Osteoblast (primary cell): ENCODE measurements around the gene CDC42BPA. TPM values are rescaled to one million over a fixed set of nuclear protein-coding genes. Genes with fewer than 3 reads are reported as not detected.

Source experiments
- DNase-seq: peaks from one replicate; pipeline ENCODE4 v3.0.0; 2011; ENCODE audit warnings: low spot score, mixed read lengths; ENCODE audit not compliant: insufficient read length; ENCODE audit errors: missing footprints
- H2AFZ ChIP-seq: 2 replicates; pipeline ENCODE4 v1.6.0; 2011; ENCODE audit warnings: mild to moderate bottlenecking, low read length
- H3K27ac ChIP-seq: 2 replicates; pipeline ENCODE4 v1.5.1; 2011; ENCODE audit warnings: mild to moderate bottlenecking, low read depth, low read length, moderate library complexity
- H3K27me3 ChIP-seq: 2 replicates; pipeline ENCODE4 v1.6.0; 2012; ENCODE audit warnings: mild to moderate bottlenecking, control low read depth, inconsistent platforms, low read length, moderate library complexity; ENCODE audit not compliant: insufficient read depth
- H3K36me3 ChIP-seq: 2 replicates; pipeline ENCODE4 v1.5.1; 2011; ENCODE audit warnings: mild to moderate bottlenecking, low read length, control low read depth, moderate library complexity; ENCODE audit not compliant: insufficient read depth
- H3K4me1 ChIP-seq: 2 replicates; pipeline ENCODE4 v1.5.1; 2011; ENCODE audit warnings: mild to moderate bottlenecking, low read length, control low read depth, moderate library complexity; ENCODE audit not compliant: insufficient read depth
- H3K4me2 ChIP-seq: 2 replicates; pipeline ENCODE4 v1.6.0; 2011; ENCODE audit warnings: mild to moderate bottlenecking, low read length; ENCODE audit not compliant: insufficient read depth
- H3K4me3 ChIP-seq: fragments of 200-600 bp; sonication (generic); 3 replicates; pipeline ENCODE4 v1.5.1; 2012; ENCODE audit warnings: mild to moderate bottlenecking, low read length, inconsistent platforms; ENCODE audit not compliant: insufficient read depth
- H3K79me2 ChIP-seq: 2 replicates; pipeline ENCODE4 v1.6.0; 2012; ENCODE audit warnings: mild to moderate bottlenecking, low read length, control low read depth, inconsistent platforms; ENCODE audit not compliant: insufficient read depth
- H3K9me3 ChIP-seq: 2 replicates; pipeline ENCODE4 v1.5.1; 2011; ENCODE audit warnings: low read depth, low read length, control low read depth
- H4K20me1 ChIP-seq: 2 replicates; pipeline ENCODE4 v1.6.0; 2012; ENCODE audit warnings: mild to moderate bottlenecking, low read length, control low read depth; ENCODE audit not compliant: insufficient read depth
- total RNA-seq: library from RNA; depleted of rRNA; stranded (reverse); fragments of >200 nt; gene quantifications from 2 replicates; pipeline ENCODE4 v1.2.3, GENCODE V29; 2012
- TF ChIP-seq, protein P1 (sequence below): IDR thresholded peaks from 2 replicates; pipeline ENCODE4 v1.5.1; 2011; ENCODE audit warnings: mild to moderate bottlenecking, low read depth, low read length, moderate library complexity; ENCODE audit errors: extremely low read depth

Gene CDC42BPA
- total RNA-seq, 1 donor: 77.8 TPM

DNA sequence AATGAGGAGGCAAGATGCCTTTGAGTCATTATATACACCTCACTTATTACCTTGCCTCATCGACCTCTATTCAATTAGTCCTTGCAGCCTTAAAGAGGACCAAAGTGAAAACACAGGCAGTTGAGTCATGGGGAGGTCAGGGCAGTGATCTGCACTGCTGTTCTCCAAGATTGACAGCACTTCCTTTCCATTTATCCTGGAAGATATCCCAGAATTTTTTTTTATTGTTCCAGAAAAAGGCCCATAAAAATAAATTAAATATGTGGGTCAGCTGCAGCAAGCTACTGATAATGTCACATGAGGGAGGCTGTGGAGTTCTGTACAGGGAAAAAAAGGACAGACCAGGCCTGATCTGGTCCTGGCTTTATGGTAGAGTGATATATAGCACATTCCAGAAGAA lies 33.2 kb upstream of the CDC42BPA start:
- TF ChIP-seq, protein P1, sequence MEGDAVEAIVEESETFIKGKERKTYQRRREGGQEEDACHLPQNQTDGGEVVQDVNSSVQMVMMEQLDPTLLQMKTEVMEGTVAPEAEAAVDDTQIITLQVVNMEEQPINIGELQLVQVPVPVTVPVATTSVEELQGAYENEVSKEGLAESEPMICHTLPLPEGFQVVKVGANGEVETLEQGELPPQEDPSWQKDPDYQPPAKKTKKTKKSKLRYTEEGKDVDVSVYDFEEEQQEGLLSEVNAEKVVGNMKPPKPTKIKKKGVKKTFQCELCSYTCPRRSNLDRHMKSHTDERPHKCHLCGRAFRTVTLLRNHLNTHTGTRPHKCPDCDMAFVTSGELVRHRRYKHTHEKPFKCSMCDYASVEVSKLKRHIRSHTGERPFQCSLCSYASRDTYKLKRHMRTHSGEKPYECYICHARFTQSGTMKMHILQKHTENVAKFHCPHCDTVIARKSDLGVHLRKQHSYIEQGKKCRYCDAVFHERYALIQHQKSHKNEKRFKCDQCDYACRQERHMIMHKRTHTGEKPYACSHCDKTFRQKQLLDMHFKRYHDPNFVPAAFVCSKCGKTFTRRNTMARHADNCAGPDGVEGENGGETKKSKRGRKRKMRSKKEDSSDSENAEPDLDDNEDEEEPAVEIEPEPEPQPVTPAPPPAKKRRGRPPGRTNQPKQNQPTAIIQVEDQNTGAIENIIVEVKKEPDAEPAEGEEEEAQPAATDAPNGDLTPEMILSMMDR: no peak
- no peaks in the 10 kb centered on the region for H3K36me3 ChIP-seq
- no peak overlapping the region for H3K4me2 ChIP-seq

DNA sequence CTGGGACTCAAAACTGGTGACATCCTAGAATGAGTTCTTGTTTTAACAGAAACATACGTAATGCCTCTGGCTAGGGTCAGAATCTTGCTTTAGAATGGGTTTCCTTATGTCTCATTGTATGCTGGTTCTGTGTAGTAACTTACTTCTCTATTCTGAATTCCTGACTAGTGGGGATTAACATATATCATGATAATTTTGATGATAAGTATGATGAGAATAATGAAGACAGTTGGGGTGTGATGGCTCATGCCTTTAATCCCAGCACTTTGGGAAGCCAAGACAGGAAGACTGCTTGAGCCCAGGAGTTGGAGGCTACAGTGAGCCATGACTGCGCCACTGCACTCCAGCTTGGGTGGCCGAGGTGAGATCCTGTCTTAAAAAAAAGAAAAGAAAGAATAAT lies 31.7 kb upstream of the CDC42BPA start:
- H4K20me1 ChIP-seq: no peaks in the 10 kb centered on the region
- H3K36me3 ChIP-seq: no peaks in the 10 kb centered on the region
- H3K27ac ChIP-seq: no peak overlapping the region
- DNase-seq: no peak
- no peaks in the 10 kb centered on the region for H3K9me3 ChIP-seq
- no peak overlapping the region for H3K4me2 ChIP-seq
- no peaks in the 10 kb centered on the region for H3K79me2 ChIP-seq
- TF ChIP-seq, protein P1: no peak
- no peak overlapping the region for H3K4me3 ChIP-seq
- no peaks in the 10 kb centered on the region for H3K27me3 ChIP-seq
- peaks cover 5% of the 10 kb centered on the region for H3K4me1 ChIP-seq
- no peak overlapping the region for H2AFZ ChIP-seq

More for the DNA sequence above, 33.2 kb upstream of the CDC42BPA start:
- Histone ChIP-seq H3K79me2 (no peaks in the 10 kb centered on the region), H4K20me1 (no peaks in the 10 kb centered on the region), H3K4me1 (peaks cover 6% of the 10 kb centered on the region), H3K4me3 (no peak overlapping the region), H2AFZ (no peak overlapping the region), H3K27ac (no peak overlapping the region), H3K9me3 (no peaks in the 10 kb centered on the region), H3K27me3 (no peaks in the 10 kb centered on the region)
- DNase-seq: peak; percentile 73

DNA sequence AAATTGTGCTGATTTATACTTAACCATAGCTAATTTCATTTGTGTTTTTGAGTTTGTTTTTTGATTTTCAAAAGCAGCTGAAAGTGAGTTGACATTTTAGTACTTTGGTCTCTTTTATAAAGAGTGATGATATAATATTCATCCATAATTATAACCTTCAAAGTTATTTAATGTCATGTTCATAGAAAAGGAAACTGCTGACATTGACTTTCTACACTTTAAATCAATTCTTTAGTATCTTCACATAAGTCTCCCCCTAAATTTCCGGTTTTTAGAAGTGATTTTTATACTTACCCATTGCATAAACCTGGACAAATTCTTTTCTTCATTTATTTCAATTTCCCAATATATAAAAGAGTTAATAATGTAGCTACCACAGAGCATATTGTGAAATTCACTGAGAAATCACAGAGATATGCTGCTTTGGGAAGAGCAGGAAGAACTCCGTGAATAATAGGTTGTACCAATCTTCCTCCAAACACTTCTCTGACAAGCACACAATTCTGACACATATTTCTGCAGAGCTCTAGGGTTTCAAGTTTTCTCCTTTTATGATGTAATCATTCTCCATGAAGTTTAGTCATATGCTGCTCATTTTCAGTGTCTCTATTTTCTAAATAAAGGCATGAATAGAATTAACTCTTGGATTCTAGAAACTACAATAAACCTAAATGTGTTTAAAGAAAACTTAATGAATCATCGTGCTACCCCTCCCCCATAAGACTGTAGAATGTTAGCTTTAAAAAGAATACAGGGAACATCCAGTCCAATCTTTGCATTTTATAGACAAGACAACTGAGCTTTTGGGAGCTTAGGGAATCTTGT lies 25.6 kb upstream of the CDC42BPA start:
- H3K4me1 ChIP-seq: peaks cover 13% of the 10 kb centered on the region
- peak overlapping the region; percentile 5 for H2AFZ ChIP-seq
- H3K4me3 ChIP-seq: no peak overlapping the region
- peak; percentile 89 for DNase-seq
- no peaks in the 10 kb centered on the region for H3K79me2 ChIP-seq
- no peaks in the 10 kb centered on the region for H3K27me3 ChIP-seq
- TF ChIP-seq, protein P1: no peak
- peak overlapping the region; percentile 31 for H3K27ac ChIP-seq
- H4K20me1 ChIP-seq: no peaks in the 10 kb centered on the region
- no peaks in the 10 kb centered on the region for H3K36me3 ChIP-seq
- H3K4me2 ChIP-seq: peak overlapping the region; percentile 42
- H3K9me3 ChIP-seq: no peaks in the 10 kb centered on the region

- no peak overlapping the region for H3K4me3 ChIP-seq
Measured at GRCh38 chr1:227343206-227343605, 24.9 kb upstream of the CDC42BPA start.

More at GRCh38 chr1:227343206-227343605, 24.9 kb upstream of the CDC42BPA start:
- no peak for DNase-seq
- TF ChIP-seq, protein P1: no peak
- H3K4me2 ChIP-seq: peak overlapping the region; percentile 4
- H3K79me2 ChIP-seq: no peaks in the 10 kb centered on the region
- no peaks in the 10 kb centered on the region for H4K20me1 ChIP-seq
- peaks cover 13% of the 10 kb centered on the region for H3K4me1 ChIP-seq
- H2AFZ ChIP-seq: no peak overlapping the region
- H3K9me3 ChIP-seq: no peaks in the 10 kb centered on the region
- H3K27me3 ChIP-seq: no peaks in the 10 kb centered on the region
- no peaks in the 10 kb centered on the region for H3K36me3 ChIP-seq
- H3K27ac ChIP-seq: no peak overlapping the region
